Kidney (tissue), 14 donors: ENCODE results near the gene GTF2F2. TPM values are rescaled to one million over a fixed set of nuclear protein-coding genes. Genes with fewer than 3 reads are reported as not detected.

ENCODE experiments used
- DNase-seq, 5 donors: peaks; one replicate each; pipeline ENCODE4 v3.0.0-alpha.2; 2013 to 2020
- FAIRE-seq: peaks from 2 replicates; lab custom pipeline; 2012; peaks lifted over from hg19 to GRCh38; lab: Jason Lieb, UNC
- H3K27ac ChIP-seq, 2 donors: one replicate each; pipeline ENCODE4 v1.7.0; 2013; ENCODE audit warnings: low read depth in 2 of 2, low read length in 2 of 2, inconsistent platforms in 1 of 2
- H3K27me3 ChIP-seq: one replicate; pipeline ENCODE4 v1.7.1; 2013; ENCODE audit warnings: low read length, inconsistent platforms; ENCODE audit not compliant: control insufficient read depth, insufficient read depth
- H3K36me3 ChIP-seq, 3 donors: one replicate each; pipeline versions ENCODE4 v1.7.0 to v1.7.1; 2013; ENCODE audit warnings: low read length in 3 of 3, control low read depth in 1 of 3, inconsistent platforms in 1 of 3; ENCODE audit not compliant: insufficient read depth in 3 of 3, control insufficient read depth in 2 of 3
- H3K4me1 ChIP-seq, 3 donors: one replicate each; pipeline versions ENCODE4 v1.7.0 to v1.7.1; 2013; ENCODE audit warnings: low read length in 3 of 3, inconsistent platforms in 1 of 3, low read depth in 1 of 3; ENCODE audit not compliant: control insufficient read depth in 2 of 3, insufficient read depth in 2 of 3
- H3K4me3 ChIP-seq, 3 donors: one replicate each; pipeline versions ENCODE4 v1.7.0 to v1.8.1; 2013; ENCODE audit warnings: low read length in 3 of 3, control low read depth in 1 of 3, inconsistent platforms in 1 of 3
- H3K9ac ChIP-seq, 3 donors: one replicate each; pipeline versions ENCODE4 v1.7.0 to v1.7.1; 2013; ENCODE audit warnings: low read length in 3 of 3, control low read depth in 1 of 3, inconsistent platforms in 1 of 3
- H3K9me3 ChIP-seq, 3 donors: one replicate each; pipeline versions ENCODE4 v1.7.0 to v1.7.1; 2013; ENCODE audit warnings: low read length in 3 of 3, control low read depth in 1 of 3, inconsistent platforms in 1 of 3; ENCODE audit not compliant: control insufficient read depth in 2 of 3, insufficient read depth in 1 of 3
- CTCF ChIP-seq: IDR thresholded peaks from 3 replicates; pipeline ENCODE4 v1.5.1; 2012; ENCODE audit warnings: mild to moderate bottlenecking, moderate library complexity, borderline replicate concordance; ENCODE audit not compliant: insufficient read depth; ENCODE audit errors: extremely low read depth
- intact Hi-C: fragments of 100-400 bp; cut with DNase I; formaldehyde crosslinking; loops from one replicate; pipeline ENCODE4 v1.11.1; 2022
- polyA plus RNA-seq: library from polyadenylated mRNA; stranded (reverse); fragments of 350-450 nt; fragmentation: Illumina TruSeq; extraction: RNeasy Lipid Tissue Mini Kit (QIAGEN cat#74804); gene quantifications from one replicate; pipeline ENCODE4 v1.2.3, GENCODE V29; 2014; ENCODE audit warnings: low read depth, low replicate concordance; ENCODE audit not compliant: insufficient read depth
- total RNA-seq: library from RNA; stranded (reverse); fragmentation: NEBNext Ultra II Directional; extraction: Animal tissue kit (Norgen Biotek cat#: 25700); gene quantifications from one replicate; pipeline ENCODE4 v1.2.1, GENCODE V29; 2021
- donor health status: control.
- donor health status: control.
- donor health status: control.
- donor health status: control.
- donor health status: control.
- donor health status: DM: yes; HTN: yes; CAD: no.
- donor health status: Normal renal cell carcinoma (clear cell type).

GTF2F2 gene
- total and polyA plus RNA-seq, 2 donors from 2014 or later, result 16.6 to 17.3 TPM

GRCh38 chr13:45078003-45078402, 42.3 kb upstream of the GTF2F2 start:
- Histone ChIP-seq H3K27ac (no peak overlapping the region), H3K4me1 (no peaks in the 10 kb centered on the region), H3K27me3 (no peaks in the 10 kb centered on the region), H3K36me3 (no peaks in the 10 kb centered on the region), H3K4me3 (no peak overlapping the region), H3K9me3 (no peaks in the 10 kb centered on the region), H3K9ac (no peak overlapping the region)
- intact Hi-C loops, result no loop called here
- FAIRE-seq (no peak), DNase-seq (no peak)
- TF ChIP-seq CTCF, result no peak

- intact Hi-C loops, result no loop called here
- H3K9me3 ChIP-seq, result no peaks in the 10 kb centered on the region
- no peaks in the 10 kb centered on the region for H3K36me3 ChIP-seq
- no peaks in the 10 kb centered on the region for H3K4me1 ChIP-seq
- H3K27me3 ChIP-seq, result no peaks in the 10 kb centered on the region
- H3K9ac ChIP-seq, result no peak overlapping the region
- no peak for FAIRE-seq
- H3K4me3 ChIP-seq, result no peak overlapping the region
- H3K27ac ChIP-seq, result no peak overlapping the region
- DNase-seq, result no peak
- no peak for TF ChIP-seq CTCF
Observed at GRCh38 chr13:45082964-45083363, 37.3 kb upstream of the GTF2F2 start.

- H3K27ac ChIP-seq, result no peak overlapping the region
- H3K4me3 ChIP-seq, result no peak overlapping the region
- no peak for FAIRE-seq
- H3K36me3 ChIP-seq, result no peaks in the 10 kb centered on the region
- H3K4me1 ChIP-seq, result no peaks in the 10 kb centered on the region
- DNase-seq, result no peak
- no peak for TF ChIP-seq CTCF
- no peak overlapping the region for H3K9ac ChIP-seq
- H3K9me3 ChIP-seq, result no peaks in the 10 kb centered on the region
- H3K27me3 ChIP-seq, result no peaks in the 10 kb centered on the region
- intact Hi-C loops, result no loop called here
Observed at GRCh38 chr13:45084515-45084914, 35.8 kb upstream of the GTF2F2 start.

- no peak for DNase-seq
- FAIRE-seq, result no peak
- no peaks in the 10 kb centered on the region for H3K9me3 ChIP-seq
- no peak overlapping the region for H3K9ac ChIP-seq
- TF ChIP-seq CTCF, result no peak
- no peaks in the 10 kb centered on the region for H3K27me3 ChIP-seq
- H3K36me3 ChIP-seq, result no peaks in the 10 kb centered on the region
- H3K27ac ChIP-seq, result no peak overlapping the region
- H3K4me1 ChIP-seq, result no peaks in the 10 kb centered on the region
- no peak overlapping the region for H3K4me3 ChIP-seq
- intact Hi-C loops, result no loop called here
Observed at GRCh38 chr13:45086484-45086883, 33.8 kb upstream of the GTF2F2 start.
